GM12801 (cell line): ENCODE results near the gene UBE2E2.

Experiments
- TF ChIP-seq, protein P1 (sequence below): IDR thresholded peaks from one replicate; pipeline ENCODE4 v1.5.1; 2011; ENCODE audit warnings: control low read depth; ENCODE audit not compliant: insufficient read length; ENCODE audit errors: extremely low read depth

The UBE2E2 gene

DNA sequence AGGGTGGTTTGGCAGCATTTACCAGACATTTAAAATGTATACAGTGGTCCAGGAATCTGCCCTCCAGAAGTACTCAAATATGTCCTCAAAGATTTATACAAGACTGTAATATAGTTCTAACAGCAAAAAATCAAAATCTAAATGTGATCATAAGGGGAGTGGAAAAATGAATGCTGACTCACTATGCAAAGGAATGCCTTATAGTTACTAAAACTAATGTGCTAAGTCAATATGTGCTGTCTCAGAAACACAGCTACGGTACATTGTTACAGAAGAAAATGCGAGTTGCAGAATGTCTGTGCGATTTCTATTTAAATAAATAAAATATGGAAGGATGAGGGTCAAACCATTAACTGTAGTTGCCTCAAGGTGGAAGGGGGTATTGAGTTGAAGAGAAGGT lies 372.6 kb downstream of the UBE2E2 start:
- TF ChIP-seq, protein P1, sequence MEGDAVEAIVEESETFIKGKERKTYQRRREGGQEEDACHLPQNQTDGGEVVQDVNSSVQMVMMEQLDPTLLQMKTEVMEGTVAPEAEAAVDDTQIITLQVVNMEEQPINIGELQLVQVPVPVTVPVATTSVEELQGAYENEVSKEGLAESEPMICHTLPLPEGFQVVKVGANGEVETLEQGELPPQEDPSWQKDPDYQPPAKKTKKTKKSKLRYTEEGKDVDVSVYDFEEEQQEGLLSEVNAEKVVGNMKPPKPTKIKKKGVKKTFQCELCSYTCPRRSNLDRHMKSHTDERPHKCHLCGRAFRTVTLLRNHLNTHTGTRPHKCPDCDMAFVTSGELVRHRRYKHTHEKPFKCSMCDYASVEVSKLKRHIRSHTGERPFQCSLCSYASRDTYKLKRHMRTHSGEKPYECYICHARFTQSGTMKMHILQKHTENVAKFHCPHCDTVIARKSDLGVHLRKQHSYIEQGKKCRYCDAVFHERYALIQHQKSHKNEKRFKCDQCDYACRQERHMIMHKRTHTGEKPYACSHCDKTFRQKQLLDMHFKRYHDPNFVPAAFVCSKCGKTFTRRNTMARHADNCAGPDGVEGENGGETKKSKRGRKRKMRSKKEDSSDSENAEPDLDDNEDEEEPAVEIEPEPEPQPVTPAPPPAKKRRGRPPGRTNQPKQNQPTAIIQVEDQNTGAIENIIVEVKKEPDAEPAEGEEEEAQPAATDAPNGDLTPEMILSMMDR: no peak

DNA sequence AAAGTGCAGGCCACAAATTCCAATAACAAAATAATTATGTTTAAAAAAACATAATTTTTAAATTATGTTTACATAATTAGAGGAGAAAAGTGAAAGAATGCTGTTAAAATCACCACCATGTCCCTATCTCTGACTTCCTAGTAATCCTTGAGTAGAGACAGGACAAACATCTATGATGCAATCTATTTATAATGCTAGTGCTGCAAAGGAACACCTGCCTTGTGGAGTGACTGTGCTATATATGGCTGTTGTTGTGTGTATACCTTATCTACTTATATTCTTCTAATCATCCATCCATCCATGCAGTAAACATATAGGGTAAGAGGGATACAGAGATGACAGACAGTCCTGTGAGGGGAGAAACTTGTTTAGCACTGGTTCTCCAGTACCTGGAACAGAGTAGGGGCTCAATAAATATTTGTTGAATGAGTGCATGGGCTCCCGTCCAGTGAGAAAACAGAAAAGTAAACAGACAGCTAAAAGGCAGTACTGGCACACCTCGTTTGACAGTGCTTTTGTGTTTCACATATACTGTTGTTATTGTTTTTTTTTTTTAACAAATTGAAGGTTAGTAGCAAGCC lies 373.3 kb downstream of the UBE2E2 start:
- TF ChIP-seq, protein P1: no peak

DNA sequence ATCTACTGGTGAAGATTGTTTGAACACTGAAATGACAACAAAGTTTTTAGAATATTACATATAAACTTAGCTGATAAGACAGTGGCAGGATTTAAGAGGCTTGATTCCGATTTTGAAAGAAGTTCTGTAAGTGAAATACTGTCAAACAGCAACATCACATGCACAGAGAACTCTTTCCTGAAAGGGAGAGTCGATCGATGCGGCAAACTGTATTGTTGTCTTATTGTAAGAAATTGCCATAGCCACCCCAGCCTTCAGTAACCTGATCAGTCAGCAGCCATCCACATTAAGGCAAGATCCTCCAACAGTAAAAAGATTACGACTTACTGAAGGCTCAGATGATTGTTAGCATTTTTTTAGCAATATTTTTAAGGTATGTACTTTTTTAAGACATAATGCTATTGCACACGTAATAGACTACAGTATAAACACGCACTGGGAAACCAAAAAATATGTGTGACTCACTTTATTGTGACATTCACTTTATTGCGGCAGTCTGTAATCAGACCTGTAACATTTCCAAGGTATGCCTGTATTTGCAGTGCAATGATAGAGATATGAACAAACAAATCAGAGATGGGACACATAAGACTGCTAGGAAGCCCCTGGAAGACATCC lies 377.1 kb downstream of the UBE2E2 start:
- TF ChIP-seq, protein P1: no peak

DNA sequence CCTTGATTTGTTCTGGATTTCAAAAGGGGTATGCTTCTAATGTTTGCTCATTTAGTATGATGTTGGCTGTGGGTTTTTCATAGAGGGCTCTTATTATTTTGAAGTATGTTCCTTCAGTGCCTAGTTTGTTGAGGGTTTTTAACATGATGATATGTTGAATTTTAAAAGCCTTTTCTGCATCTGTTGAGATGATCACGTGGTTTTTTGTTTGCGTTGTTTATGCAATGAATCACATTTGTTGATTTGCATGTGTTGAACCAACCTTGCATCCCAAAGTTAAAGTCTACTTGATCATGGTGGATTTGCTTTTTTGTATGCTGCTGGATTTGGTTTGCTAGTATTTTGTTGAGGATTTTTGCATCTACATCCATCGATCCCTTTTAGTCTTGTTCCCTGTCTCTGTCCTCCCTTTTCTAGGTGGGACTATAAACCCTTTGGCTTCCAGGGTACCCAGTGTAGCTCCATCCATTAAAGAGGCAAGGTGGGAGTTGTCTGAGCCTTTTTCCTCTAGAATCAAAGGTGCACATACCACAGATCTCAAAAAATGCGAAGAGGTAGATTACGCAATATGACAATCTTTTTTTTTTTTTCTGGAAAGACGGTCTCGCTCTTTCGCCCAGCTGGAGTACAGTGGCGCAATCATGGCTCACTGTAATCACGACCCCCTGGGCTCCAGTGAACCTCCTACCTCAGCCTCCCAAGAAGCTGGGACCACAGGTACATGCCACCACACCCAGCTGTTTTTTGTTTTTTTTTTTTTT lies 381.0 kb downstream of the UBE2E2 start:
- TF ChIP-seq, protein P1: no peak

GRCh38 chr3:23587513-23587912 lies 384.4 kb downstream of the UBE2E2 start:
- TF ChIP-seq, protein P1: no peak

GRCh38 chr3:23588547-23588946 lies 385.4 kb downstream of the UBE2E2 start:
- TF ChIP-seq, protein P1: no peak

- TF ChIP-seq, protein P1: no peak
These were observed 386.5 kb downstream of the UBE2E2 start for GRCh38 chr3:23589602-23590001.
